Astrocyte (in vitro differentiated cells and primary cell): ENCODE measurements around the gene FLRT1.

Experiments
- CTCF ChIP-seq: IDR thresholded peaks from 2 replicates; pipeline ENCODE4 v1.5.1; 2011; ENCODE audit warnings: low read depth, mild to moderate bottlenecking, inconsistent platforms, low read length, moderate library complexity; ENCODE audit not compliant: insufficient read depth
- EZH2 ChIP-seq: IDR thresholded peaks from 2 replicates; pipeline ENCODE4 v1.6.1; 2012; ENCODE audit warnings: mild to moderate bottlenecking, low read length, inconsistent platforms; ENCODE audit not compliant: insufficient read depth

GRCh38 chr11:64008283-64008913 is 27.3 kb upstream of the FLRT1 start:
- TF ChIP-seq EZH2 (no peak), CTCF (no peak)
